AG09309 (cell line): Measurements from ENCODE around the gene SELPLG.

Experiments used
- DNase-seq: peaks from one replicate; pipeline ENCODE4 v3.0.0-alpha.2; 2010; ENCODE audit warnings: low read depth
- H3K4me3 ChIP-seq: 2 replicates; pipeline ENCODE4 v1.5.1; 2011; ENCODE audit warnings: mild to moderate bottlenecking, low read depth, low read length, moderate library complexity; ENCODE audit not compliant: control insufficient read depth
- CTCF ChIP-seq: IDR thresholded peaks from 2 replicates; pipeline ENCODE4 v1.5.1; 2011; ENCODE audit warnings: mild to moderate bottlenecking, low read depth, low read length, inconsistent platforms; ENCODE audit not compliant: insufficient read depth, control insufficient read depth; ENCODE audit errors: missing control alignments

The SELPLG gene

DNA sequence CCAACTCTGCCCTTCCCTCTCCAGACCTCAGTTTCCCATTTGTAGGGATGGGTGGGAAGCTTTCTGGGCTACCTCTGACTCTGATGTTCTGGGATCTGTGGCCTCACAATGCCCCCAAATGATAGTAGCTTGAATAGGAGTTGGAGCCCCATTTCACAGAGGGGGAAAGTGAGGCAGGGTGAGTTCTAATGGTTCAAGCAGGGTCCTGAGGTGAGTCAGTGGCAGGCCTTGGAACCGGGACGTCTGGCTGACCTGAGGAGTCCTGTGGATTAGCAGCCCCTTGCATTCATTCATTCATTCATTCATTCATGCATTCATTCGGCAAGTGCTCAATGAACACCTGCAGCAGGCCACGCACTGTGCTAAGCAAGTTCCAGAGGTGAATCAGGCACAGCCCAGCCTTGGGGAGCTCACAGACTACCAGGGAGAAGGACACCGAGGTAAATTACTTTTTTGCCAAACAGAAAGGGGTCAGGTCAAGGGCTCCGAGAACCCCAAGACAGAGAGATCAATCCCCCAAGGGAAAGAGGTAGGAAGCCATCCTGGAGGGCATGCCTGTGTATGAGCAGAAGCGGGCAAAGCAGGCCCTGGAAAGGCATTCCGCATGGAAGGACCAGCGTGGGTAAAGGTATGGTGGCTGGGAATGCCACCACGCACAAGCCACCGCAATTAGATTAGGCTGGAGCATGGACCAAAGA is 35.0 kb downstream of the SELPLG start:
- no peak for TF ChIP-seq CTCF
- DNase-seq, result no peak
- H3K4me3 ChIP-seq, result no peak overlapping the region

- no peak for TF ChIP-seq CTCF
- peak; percentile 43 for DNase-seq
- H3K4me3 ChIP-seq, result peak within 1 kb of the TSS; percentile 83
These were observed 35.9 kb downstream of the SELPLG start, which contains the start of gene TMEM119 for GRCh38 chr12:108597559-108598471. TSS of gene TMEM119 (minus strand) at chr12:108598084. CDS start at chr12:108592383, 5,701 bp downstream.

GRCh38 chr12:108596854-108597558 is 36.7 kb downstream of the SELPLG start:
- DNase-seq, result no peak
- H3K4me3 ChIP-seq, result peak overlapping the region; percentile 83
- no peak for TF ChIP-seq CTCF

- TF ChIP-seq CTCF, result no peak
- DNase-seq, result no peak
- H3K4me3 ChIP-seq, result peak overlapping the region; percentile 83
These were observed 37.7 kb downstream of the SELPLG start for GRCh38 chr12:108595711-108596647.

GRCh38 chr12:108594960-108595710 is 38.6 kb downstream of the SELPLG start:
- no peak for DNase-seq
- TF ChIP-seq CTCF, result no peak
- peak overlapping the region; percentile 83 for H3K4me3 ChIP-seq
